C4-2B (cell line): Measurements from ENCODE around the gene SPATA4.

Experiments used
- ZFX ChIP-seq: fragments of 450-650 bp; IDR thresholded peaks from 2 replicates; pipeline ENCODE4 v1.6.1; 2017
- TF ChIP-seq, protein P1 (sequence below): fragments of 450-650 bp; conservative IDR thresholded peaks from 2 replicates; pipeline ENCODE4 v1.5.1; 2017; ENCODE audit warnings: mild to moderate bottlenecking

DNA sequence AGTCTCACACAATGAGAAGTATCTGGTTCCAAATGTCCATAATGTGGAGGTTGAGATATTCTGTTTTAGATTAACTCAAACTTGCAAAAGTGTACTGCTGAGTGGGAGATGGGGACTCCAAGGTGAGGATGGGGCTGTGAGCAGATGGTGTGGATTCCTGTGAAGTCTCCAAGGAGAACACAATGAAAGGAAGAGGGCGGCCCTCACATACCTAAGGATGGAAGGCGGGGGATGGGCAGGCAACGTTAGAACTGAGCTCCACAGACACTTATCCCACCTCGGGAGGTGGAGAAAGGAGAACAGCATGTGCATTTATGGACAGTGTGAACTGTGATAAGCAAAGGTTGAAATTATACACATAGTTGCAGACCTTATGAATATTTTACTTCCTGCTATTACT is 9.9 kb upstream of the SPATA4 start:
- TF ChIP-seq, protein P1, sequence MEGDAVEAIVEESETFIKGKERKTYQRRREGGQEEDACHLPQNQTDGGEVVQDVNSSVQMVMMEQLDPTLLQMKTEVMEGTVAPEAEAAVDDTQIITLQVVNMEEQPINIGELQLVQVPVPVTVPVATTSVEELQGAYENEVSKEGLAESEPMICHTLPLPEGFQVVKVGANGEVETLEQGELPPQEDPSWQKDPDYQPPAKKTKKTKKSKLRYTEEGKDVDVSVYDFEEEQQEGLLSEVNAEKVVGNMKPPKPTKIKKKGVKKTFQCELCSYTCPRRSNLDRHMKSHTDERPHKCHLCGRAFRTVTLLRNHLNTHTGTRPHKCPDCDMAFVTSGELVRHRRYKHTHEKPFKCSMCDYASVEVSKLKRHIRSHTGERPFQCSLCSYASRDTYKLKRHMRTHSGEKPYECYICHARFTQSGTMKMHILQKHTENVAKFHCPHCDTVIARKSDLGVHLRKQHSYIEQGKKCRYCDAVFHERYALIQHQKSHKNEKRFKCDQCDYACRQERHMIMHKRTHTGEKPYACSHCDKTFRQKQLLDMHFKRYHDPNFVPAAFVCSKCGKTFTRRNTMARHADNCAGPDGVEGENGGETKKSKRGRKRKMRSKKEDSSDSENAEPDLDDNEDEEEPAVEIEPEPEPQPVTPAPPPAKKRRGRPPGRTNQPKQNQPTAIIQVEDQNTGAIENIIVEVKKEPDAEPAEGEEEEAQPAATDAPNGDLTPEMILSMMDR: no peak
- no peak for TF ChIP-seq ZFX
